Measurements from ENCODE around the gene ABI1. TPM values are rescaled to one million over a fixed set of nuclear protein-coding genes. Genes with fewer than 3 reads are reported as not detected.
A peak's percentile ranks its signal among the peaks of the same experiment; 100 is the strongest.

The ABI1 gene
- total RNA-seq, 1 donor: 71.7 TPM

GRCh38 chr10:26739071-26739631 is 121.6 kb downstream of the ABI1 start:
- no peaks in the 10 kb centered on the region for H3K79me2 ChIP-seq (ENCODE audit: insufficient read depth, low read length)
- no peak for TF ChIP-seq CTCF (IDR thresholded peaks at IDR 0.05; ENCODE audit: extremely low read depth, low read depth, low read length)

GRCh38 chr10:26738301-26738911 is 122.4 kb downstream of the ABI1 start:
- H3K4me3 ChIP-seq (ENCODE audit: insufficient read depth, low read length): no peak overlapping the region
- no peak overlapping the region for H3K4me2 ChIP-seq (ENCODE audit: insufficient read depth, low read length)
- no peaks in the 10 kb centered on the region for H3K79me2 ChIP-seq (ENCODE audit: insufficient read depth, low read length)
- no peak for TF ChIP-seq CTCF (IDR thresholded peaks at IDR 0.05; ENCODE audit: extremely low read depth, low read depth, low read length)
- H3K36me3 ChIP-seq (ENCODE audit: insufficient read depth, low read length): peaks cover 41% of the 10 kb centered on the region
- no peak overlapping the region for H3K27ac ChIP-seq (ENCODE audit: low read depth, low read length)
- DNase-seq (ENCODE audit: insufficient read length, low spot score, missing footprints): no peak
- no peak overlapping the region for H2AFZ ChIP-seq (ENCODE audit: low read length)
- H3K9me3 ChIP-seq (ENCODE audit: low read depth, low read length): no peaks in the 10 kb centered on the region
- peaks cover 3% of the 10 kb centered on the region for H3K4me1 ChIP-seq (ENCODE audit: insufficient read depth, low read length)
- H3K27me3 ChIP-seq (ENCODE audit: insufficient read depth, low read length): no peaks in the 10 kb centered on the region
- H4K20me1 ChIP-seq (ENCODE audit: insufficient read depth, low read length): no peaks in the 10 kb centered on the region

More at GRCh38 chr10:26739071-26739631, 121.6 kb downstream of the ABI1 start:
- Histone ChIP-seq H3K36me3 (ENCODE audit: insufficient read depth, low read length) (peaks cover 45% of the 10 kb centered on the region), H3K4me1 (ENCODE audit: insufficient read depth, low read length) (peaks cover 3% of the 10 kb centered on the region), H4K20me1 (ENCODE audit: insufficient read depth, low read length) (no peaks in the 10 kb centered on the region), H3K4me3 (ENCODE audit: insufficient read depth, low read length) (no peak overlapping the region), H3K27ac (ENCODE audit: low read depth, low read length) (no peak overlapping the region), H3K4me2 (ENCODE audit: insufficient read depth, low read length) (no peak overlapping the region), H3K9me3 (ENCODE audit: low read depth, low read length) (no peaks in the 10 kb centered on the region), H2AFZ (ENCODE audit: low read length) (no peak overlapping the region), H3K27me3 (ENCODE audit: insufficient read depth, low read length) (no peaks in the 10 kb centered on the region)
- no peak for DNase-seq (ENCODE audit: insufficient read length, low spot score, missing footprints)

- peak; percentile 68 for DNase-seq (ENCODE audit: insufficient read length, low spot score, missing footprints)
- Histone ChIP-seq H2AFZ (ENCODE audit: low read length) (no peak overlapping the region), H3K4me3 (ENCODE audit: insufficient read depth, low read length) (no peak overlapping the region), H3K27me3 (ENCODE audit: insufficient read depth, low read length) (no peaks in the 10 kb centered on the region), H3K4me1 (ENCODE audit: insufficient read depth, low read length) (peaks cover 3% of the 10 kb centered on the region), H3K79me2 (ENCODE audit: insufficient read depth, low read length) (no peaks in the 10 kb centered on the region), H4K20me1 (ENCODE audit: insufficient read depth, low read length) (no peaks in the 10 kb centered on the region), H3K27ac (ENCODE audit: low read depth, low read length) (peak overlapping the region; percentile 13), H3K4me2 (ENCODE audit: insufficient read depth, low read length) (no peak overlapping the region), H3K9me3 (ENCODE audit: low read depth, low read length) (no peaks in the 10 kb centered on the region), H3K36me3 (ENCODE audit: insufficient read depth, low read length) (peaks cover 36% of the 10 kb centered on the region)
- TF ChIP-seq CTCF (IDR thresholded peaks at IDR 0.05; ENCODE audit: extremely low read depth, low read depth, low read length): no peak
Measured at GRCh38 chr10:26737730-26738129, 123.0 kb downstream of the ABI1 start.

- Histone ChIP-seq H3K4me1 (ENCODE audit: insufficient read depth, low read length) (peaks cover 3% of the 10 kb centered on the region), H3K4me2 (ENCODE audit: insufficient read depth, low read length) (no peak overlapping the region), H3K4me3 (ENCODE audit: insufficient read depth, low read length) (no peak overlapping the region), H2AFZ (ENCODE audit: low read length) (no peak overlapping the region), H3K27ac (ENCODE audit: low read depth, low read length) (no peak overlapping the region), H3K79me2 (ENCODE audit: insufficient read depth, low read length) (no peaks in the 10 kb centered on the region), H4K20me1 (ENCODE audit: insufficient read depth, low read length) (no peaks in the 10 kb centered on the region), H3K27me3 (ENCODE audit: insufficient read depth, low read length) (no peaks in the 10 kb centered on the region), H3K9me3 (ENCODE audit: low read depth, low read length) (no peaks in the 10 kb centered on the region), H3K36me3 (ENCODE audit: insufficient read depth, low read length) (peaks cover 25% of the 10 kb centered on the region)
- no peak for DNase-seq (ENCODE audit: insufficient read length, low spot score, missing footprints)
- TF ChIP-seq CTCF (IDR thresholded peaks at IDR 0.05; ENCODE audit: extremely low read depth, low read depth, low read length): no peak
Measured at GRCh38 chr10:26735435-26735834, 125.3 kb downstream of the ABI1 start.

All from osteoblast (primary cell).